Epithelial cell of proximal tubule (primary cell): ENCODE data around the gene CD300LF. TPM values are rescaled to one million over a fixed set of nuclear protein-coding genes. Genes with fewer than 3 reads are reported as not detected.

Source experiments
- DNase-seq: peaks from one replicate; pipeline ENCODE4 v3.0.0-alpha.2; 2011; ENCODE audit warnings: low read depth
- H3K4me3 ChIP-seq: 2 replicates; pipeline ENCODE4 v1.5.1; 2011; ENCODE audit warnings: low read depth, mild to moderate bottlenecking, low read length
- total RNA-seq: library from RNA; depleted of rRNA; stranded (reverse); fragments of >200 nt; gene quantifications from 2 replicates; pipeline ENCODE4 v1.2.3, GENCODE V29; 2015
- TF ChIP-seq, protein P1 (sequence below): conservative IDR thresholded peaks from 2 replicates; pipeline ENCODE4 v1.5.1; 2012; ENCODE audit warnings: low read depth, mild to moderate bottlenecking, low read length

CD300LF gene
- total RNA-seq, 1 donor from 2014 or later = not detected

DNA sequence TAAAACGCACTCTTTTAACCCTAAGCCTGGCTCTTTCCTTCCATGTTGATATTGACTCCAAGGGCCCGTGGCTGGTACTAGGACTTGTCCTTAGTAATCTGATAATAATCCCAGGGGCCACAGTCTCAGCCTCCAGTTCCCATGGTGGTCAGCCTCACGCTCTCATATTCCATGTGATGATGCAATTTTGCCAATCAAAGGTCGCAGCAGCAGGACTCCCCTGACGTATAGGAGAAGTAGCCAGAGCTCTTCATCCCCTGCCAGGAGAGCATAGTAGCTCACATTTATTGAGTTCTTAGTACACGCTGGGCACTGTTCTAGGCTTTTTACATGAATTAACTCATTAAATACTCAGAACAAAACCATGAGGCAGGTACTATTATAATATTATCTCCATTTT is 42.4 kb downstream of the CD300LF start:
- TF ChIP-seq, protein P1, sequence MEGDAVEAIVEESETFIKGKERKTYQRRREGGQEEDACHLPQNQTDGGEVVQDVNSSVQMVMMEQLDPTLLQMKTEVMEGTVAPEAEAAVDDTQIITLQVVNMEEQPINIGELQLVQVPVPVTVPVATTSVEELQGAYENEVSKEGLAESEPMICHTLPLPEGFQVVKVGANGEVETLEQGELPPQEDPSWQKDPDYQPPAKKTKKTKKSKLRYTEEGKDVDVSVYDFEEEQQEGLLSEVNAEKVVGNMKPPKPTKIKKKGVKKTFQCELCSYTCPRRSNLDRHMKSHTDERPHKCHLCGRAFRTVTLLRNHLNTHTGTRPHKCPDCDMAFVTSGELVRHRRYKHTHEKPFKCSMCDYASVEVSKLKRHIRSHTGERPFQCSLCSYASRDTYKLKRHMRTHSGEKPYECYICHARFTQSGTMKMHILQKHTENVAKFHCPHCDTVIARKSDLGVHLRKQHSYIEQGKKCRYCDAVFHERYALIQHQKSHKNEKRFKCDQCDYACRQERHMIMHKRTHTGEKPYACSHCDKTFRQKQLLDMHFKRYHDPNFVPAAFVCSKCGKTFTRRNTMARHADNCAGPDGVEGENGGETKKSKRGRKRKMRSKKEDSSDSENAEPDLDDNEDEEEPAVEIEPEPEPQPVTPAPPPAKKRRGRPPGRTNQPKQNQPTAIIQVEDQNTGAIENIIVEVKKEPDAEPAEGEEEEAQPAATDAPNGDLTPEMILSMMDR = no peak

DNA sequence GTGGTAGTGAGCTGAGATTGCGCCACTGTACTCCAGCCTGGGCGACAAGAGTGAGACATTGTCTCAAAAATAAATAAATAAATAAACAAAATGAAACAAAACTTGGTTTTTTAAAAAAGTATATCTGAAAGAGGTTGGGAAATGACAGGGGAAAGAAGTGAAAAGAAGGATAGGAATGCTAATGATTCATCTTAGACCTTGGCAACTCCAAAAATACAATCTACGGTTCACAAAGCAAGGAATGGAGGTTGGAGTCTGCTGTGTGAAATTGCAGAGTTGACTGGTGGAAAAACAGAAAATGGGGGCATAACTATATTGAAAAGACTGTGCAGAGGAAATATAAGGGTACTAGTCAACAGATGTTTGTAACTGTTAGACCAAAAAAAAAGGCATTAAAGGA is 49.2 kb downstream of the CD300LF start:
- peak; percentile 26 for DNase-seq
- no peak overlapping the region for H3K4me3 ChIP-seq
- TF ChIP-seq, protein P1 = no peak

More for the DNA sequence above, 42.4 kb downstream of the CD300LF start:
- H3K4me3 ChIP-seq = no peak overlapping the region
- DNase-seq = no peak

DNA sequence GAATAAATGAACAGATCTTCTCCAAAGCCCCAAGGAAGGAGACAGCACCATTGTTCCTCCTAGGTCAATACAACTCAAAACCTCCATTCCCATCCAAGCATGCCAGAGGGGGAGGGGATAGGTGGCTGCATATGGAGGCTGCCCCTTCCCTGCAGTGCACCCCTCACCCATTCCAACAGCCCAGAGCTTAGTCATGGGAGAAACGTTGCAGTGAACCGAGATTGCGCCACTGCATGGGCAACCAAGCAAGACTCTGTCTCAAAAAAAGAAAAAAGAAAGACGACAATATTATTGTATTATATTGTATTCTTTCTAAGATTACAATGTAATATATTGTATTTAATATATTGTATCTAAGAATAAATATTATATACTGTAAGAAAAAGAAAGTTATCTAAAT is 52.8 kb downstream of the CD300LF start:
- TF ChIP-seq, protein P1 = no peak
- H3K4me3 ChIP-seq = no peak overlapping the region
- DNase-seq = no peak

DNA sequence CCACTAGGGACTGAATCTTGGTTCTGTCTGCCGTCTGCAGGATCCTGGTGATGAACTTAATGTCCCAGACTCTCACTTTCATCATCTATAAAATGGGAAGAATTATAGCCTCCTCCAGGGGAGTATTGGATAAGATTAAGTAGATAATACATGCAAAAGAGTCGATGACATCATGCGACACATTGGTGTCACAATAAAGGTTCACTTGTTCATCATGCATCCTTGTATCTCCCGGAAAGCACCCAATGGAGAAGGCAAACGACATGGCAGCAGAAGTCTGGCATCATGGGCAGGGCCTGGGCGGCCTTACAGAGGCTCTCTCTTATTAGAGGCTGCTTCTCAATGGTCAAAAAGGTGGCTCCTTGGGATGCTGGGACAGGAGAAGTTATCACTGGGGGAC is 54.1 kb downstream of the CD300LF start:
- TF ChIP-seq, protein P1 = no peak
- no peak for DNase-seq
- no peak overlapping the region for H3K4me3 ChIP-seq

DNA sequence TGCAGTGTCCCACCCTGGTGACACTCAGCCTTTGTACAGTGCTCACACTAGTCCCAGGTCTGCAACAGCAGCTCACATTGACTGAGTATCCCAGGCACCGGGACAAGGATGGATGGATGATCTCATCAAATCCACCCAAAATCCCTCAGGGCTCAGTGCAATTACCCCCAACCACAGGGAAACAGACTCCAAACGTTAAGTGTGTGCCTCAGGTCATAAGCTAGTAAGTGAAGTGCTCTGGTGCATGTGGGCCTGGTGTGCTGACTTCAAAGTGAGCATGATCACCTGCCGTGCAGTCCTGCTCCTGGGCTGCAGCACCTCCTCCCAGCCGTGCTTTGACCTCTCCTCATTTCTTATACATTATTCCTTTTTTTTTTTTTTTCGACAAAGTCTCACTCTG is 58.0 kb downstream of the CD300LF start:
- TF ChIP-seq, protein P1 = no peak
- H3K4me3 ChIP-seq = no peak overlapping the region
- no peak for DNase-seq

DNA sequence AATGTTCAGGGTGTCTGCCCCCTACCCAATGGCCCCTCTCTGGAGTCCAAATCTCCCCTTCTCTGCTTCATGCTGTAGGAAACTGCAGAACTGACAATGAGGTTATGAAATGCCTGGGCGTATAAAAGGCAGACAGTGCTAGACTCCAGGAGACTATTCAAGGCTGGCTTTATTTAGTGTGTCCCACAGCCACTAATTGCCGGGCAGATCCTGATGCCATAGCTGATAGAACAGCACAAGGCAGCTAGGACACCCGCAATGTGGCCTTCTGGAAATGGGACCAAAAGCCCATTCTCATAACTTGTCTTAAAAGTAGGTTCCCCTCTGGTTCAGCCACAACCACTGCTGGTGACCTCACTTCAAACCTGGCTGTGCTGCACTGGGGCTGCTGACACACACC is 60.7 kb downstream of the CD300LF start:
- TF ChIP-seq, protein P1 = no peak
- DNase-seq = no peak
- no peak overlapping the region for H3K4me3 ChIP-seq

DNA sequence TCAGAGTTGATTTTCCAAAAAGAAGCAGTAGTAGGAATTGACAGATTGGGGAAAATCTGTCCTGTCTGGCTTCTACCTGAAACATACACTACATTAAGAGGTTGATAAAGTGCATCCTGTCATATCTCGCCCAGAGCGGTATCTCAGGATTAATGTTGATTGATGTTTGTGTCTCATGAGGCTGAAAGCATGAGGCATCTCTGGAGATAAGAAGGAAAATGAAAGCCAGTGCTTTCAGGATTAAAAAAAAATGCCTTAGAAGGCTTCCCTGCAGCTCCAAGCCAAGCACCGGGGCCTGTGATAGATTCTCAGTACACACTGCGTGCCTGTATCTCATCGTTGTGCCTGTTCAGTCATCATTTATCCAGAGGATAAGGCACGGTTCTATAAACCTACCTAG is 62.8 kb downstream of the CD300LF start:
- no peak for DNase-seq
- no peak overlapping the region for H3K4me3 ChIP-seq
- TF ChIP-seq, protein P1 = no peak
